HCT116 (cell line): ENCODE measurements around the gene P2RY12. TPM values are rescaled to one million over a fixed set of nuclear protein-coding genes. Genes with fewer than 3 reads are reported as not detected.

Experiments used
- ATAC-seq: fragments of 200-7000 bp; cut with Tn5 transposase; 2 replicates; pipeline ENCODE4 v1.9.1; 2020; ENCODE audit warnings: mild to moderate bottlenecking, moderate library complexity
- BruUV-seq: library from RNA; stranded (reverse); fragments of 400-500 nt; replicated peaks from 2 replicates; lab custom pipeline; 2021; lab: Mats Ljungman, UMichigan
- CTCF ChIA-PET: fragments of 300-600 bp; sonication (Branson Sonifier 250); formaldehyde crosslinking; loops from one replicate; lab custom pipeline; 2021; ENCODE audit warnings: antibody characterized with exemption; lab: Charles Lee
- POLR2A ChIA-PET: fragments of 300-600, 350-600 bp; sonication (Branson Sonifier 250); formaldehyde crosslinking; loops from one replicate; lab custom pipeline; 2021; ENCODE audit warnings: antibody characterized with exemption; lab: Charles Lee
- RAD21 ChIA-PET, 2 experiments: fragments of 300-600 bp; sonication (Branson Sonifier 250); formaldehyde crosslinking; loops; one replicate each; lab custom pipeline; 2023; ENCODE audit warnings: low total read pairs in 2 of 2; ENCODE audit not compliant: uncharacterized antibody in 2 of 2, unreplicated experiment in 2 of 2, low non-redundant PET in 1 of 2; lab: Charles Lee
- DNase-seq: peaks from one replicate; pipeline ENCODE4 v3.0.0-alpha.2; 2010; ENCODE audit warnings: low read depth, low spot score
- H2AFZ ChIP-seq: fragments of 200-600 bp; shearing (Covaris generic), sonication (generic); 2 replicates; pipeline ENCODE4 v1.6.1; 2017; ENCODE audit warnings: low read depth, mixed run types, mixed read lengths, antibody characterized with exemption, low read length; ENCODE audit not compliant: poor library complexity, severe bottlenecking
- H3K27ac ChIP-seq: 2 replicates; pipeline ENCODE4 v1.5.1; 2012; ENCODE audit warnings: low read depth, low read length
- H3K27me3 ChIP-seq: fragments of 200-600 bp; sonication (generic); 2 replicates; pipeline ENCODE4 v1.6.1; 2016; ENCODE audit warnings: mixed run types, low read length, mixed read lengths; ENCODE audit not compliant: insufficient read depth
- H3K36me3 ChIP-seq, 2 experiments: fragments of 200-500 bp in 1 of 2; fragments of 200-600 bp in 1 of 2; sonication (Bioruptor generic) in 1 of 2; sonication (generic) in 1 of 2; 2 replicates each; pipeline versions ENCODE4 v1.5.1 to v1.6.1; 2014 to 2016; ENCODE audit warnings: low read length in 2 of 2, inconsistent platforms in 1 of 2, mixed read lengths in 1 of 2, mixed run types in 1 of 2; ENCODE audit not compliant: insufficient read depth in 2 of 2, control insufficient read depth in 1 of 2
- H3K4me1 ChIP-seq, 2 experiments: fragments of 200-600 bp in 1 of 2; sonication (generic) in 1 of 2; 2 replicates each; pipeline versions ENCODE4 v1.5.1 to v1.6.1; 2012 to 2017; ENCODE audit warnings: low read length in 2 of 2, inconsistent platforms in 1 of 2, mild to moderate bottlenecking in 1 of 2, mixed read lengths in 1 of 2, mixed run types in 1 of 2, moderate library complexity in 1 of 2; ENCODE audit not compliant: insufficient read depth in 2 of 2, control insufficient read depth in 1 of 2
- H3K4me2 ChIP-seq: fragments of 200-600 bp; sonication (generic); 2 replicates; pipeline ENCODE4 v1.6.1; 2017; ENCODE audit warnings: mixed run types, low read length, mixed read lengths
- H3K4me3 ChIP-seq, 2 experiments: fragments of 200-600 bp in 1 of 2; sonication (generic) in 1 of 2; replicated peaks in 1 of 2; 2 replicates each; pipeline ENCODE4 v1.5.1; 2011 to 2016; ENCODE audit warnings: low read length in 2 of 2, control low read depth in 1 of 2, low read depth in 1 of 2, mild to moderate bottlenecking in 1 of 2, mixed read lengths in 1 of 2, mixed run types in 1 of 2
- H3K79me2 ChIP-seq: fragments of 200-600 bp; sonication (generic); 2 replicates; pipeline ENCODE4 v1.6.1; 2017; ENCODE audit warnings: mild to moderate bottlenecking, mixed run types, low read length, moderate library complexity, mixed read lengths; ENCODE audit not compliant: insufficient read depth
- H3K9ac ChIP-seq: fragments of 200-600 bp; sonication (generic); 2 replicates; pipeline ENCODE4 v1.6.1; 2016; ENCODE audit warnings: low read length, mixed read lengths
- H3K9me2 ChIP-seq: fragments of 200-600 bp; sonication (generic), shearing (Covaris generic); 2 replicates; pipeline ENCODE4 v1.6.1; 2017; ENCODE audit warnings: mixed run types, mild to moderate bottlenecking, moderate library complexity; ENCODE audit not compliant: insufficient read depth
- H3K9me3 ChIP-seq, 2 experiments: fragments of 200-500 bp in 1 of 2; fragments of 200-600 bp in 1 of 2; sonication (Bioruptor generic) in 1 of 2; sonication (generic) in 1 of 2; 2 replicates each; pipeline ENCODE4 v1.6.1; 2014 to 2017; ENCODE audit warnings: low read length in 2 of 2, mixed read lengths in 2 of 2, inconsistent platforms in 1 of 2, low read depth in 1 of 2, mild to moderate bottlenecking in 1 of 2, mixed run types in 1 of 2, moderate library complexity in 1 of 2; ENCODE audit not compliant: control insufficient read depth in 1 of 2, insufficient read depth in 1 of 2
- H4K20me1 ChIP-seq: fragments of 200-600 bp; sonication (generic), shearing (Covaris generic); 2 replicates; pipeline ENCODE4 v1.6.1; 2017; ENCODE audit warnings: mixed run types, mild to moderate bottlenecking, moderate library complexity; ENCODE audit not compliant: insufficient read depth
- ATF3 ChIP-seq: IDR thresholded peaks from 2 replicates; pipeline ENCODE4 v1.6.1; 2012
- CTCF ChIP-seq, 3 experiments: fragments of 200-600 bp in 1 of 3; sonication (generic) in 1 of 3; IDR thresholded peaks in 2 of 3; conservative IDR thresholded peaks in 1 of 3; 2 replicates each; pipeline ENCODE4 v1.5.1; 2012 to 2017; ENCODE audit warnings: low read depth in 2 of 3, low read length in 2 of 3, antibody characterized with exemption in 1 of 3, borderline replicate concordance in 1 of 3, control low read depth in 1 of 3, mild to moderate bottlenecking in 1 of 3, mixed read lengths in 1 of 3, mixed run types in 1 of 3, moderate library complexity in 1 of 3; ENCODE audit not compliant: insufficient read depth in 1 of 3
- EGR1 ChIP-seq: IDR thresholded peaks from 2 replicates; pipeline ENCODE4 v1.6.1; 2012; ENCODE audit warnings: low read depth
- ELF1 ChIP-seq: IDR thresholded peaks from 2 replicates; pipeline ENCODE4 v1.6.1; 2012; ENCODE audit warnings: low read depth, borderline replicate concordance
- EZH2 ChIP-seq: fragments of 200-600 bp; sonication (generic); IDR thresholded peaks from 2 replicates; pipeline ENCODE4 v1.6.1; 2017; ENCODE audit warnings: antibody characterized with exemption, mixed run types
- EZH2phosphoT487 ChIP-seq: fragments of 200-600 bp; IDR thresholded peaks from 2 replicates; pipeline ENCODE4 v1.6.1; 2018; ENCODE audit warnings: antibody characterized with exemption, borderline replicate concordance
- FOSL1 ChIP-seq: IDR thresholded peaks from 2 replicates; pipeline ENCODE4 v1.6.1; 2012; ENCODE audit warnings: low read depth
- JUND ChIP-seq: IDR thresholded peaks from 2 replicates; pipeline ENCODE4 v1.6.1; 2012
- POLR2A ChIP-seq: IDR thresholded peaks from 2 replicates; pipeline ENCODE4 v1.7.0; 2011; ENCODE audit warnings: borderline replicate concordance; ENCODE audit not compliant: insufficient read depth, insufficient read length; ENCODE audit errors: extremely low read depth
- POLR2AphosphoS5 ChIP-seq: IDR thresholded peaks from 2 replicates; pipeline ENCODE4 v1.6.1; 2011; ENCODE audit warnings: mild to moderate bottlenecking, low read depth, low read length, moderate library complexity
- RAD21 ChIP-seq: IDR thresholded peaks from 2 replicates; pipeline ENCODE4 v1.6.1; 2012; ENCODE audit warnings: low read depth, mild to moderate bottlenecking
- SIN3A ChIP-seq: IDR thresholded peaks from 2 replicates; pipeline ENCODE4 v1.6.1; 2012; ENCODE audit warnings: low read depth
- SP1 ChIP-seq: IDR thresholded peaks from 2 replicates; pipeline ENCODE4 v1.6.1; 2012; ENCODE audit warnings: low read depth
- TCF7L2 ChIP-seq: IDR thresholded peaks from 2 replicates; pipeline ENCODE4 v1.7.0; 2011; ENCODE audit warnings: borderline replicate concordance, inconsistent platforms; ENCODE audit not compliant: insufficient read depth, insufficient read length; ENCODE audit errors: extremely low read depth
- YY1 ChIP-seq: IDR thresholded peaks from 2 replicates; pipeline ENCODE4 v1.6.1; 2011; ENCODE audit warnings: low read length, low read depth, moderate library complexity, mild to moderate bottlenecking; ENCODE audit not compliant: insufficient replicate concordance; ENCODE audit errors: extremely low read depth
- ZBTB33 ChIP-seq: IDR thresholded peaks from 2 replicates; pipeline ENCODE4 v1.6.1; 2011; ENCODE audit warnings: mild to moderate bottlenecking, low read length, moderate library complexity; ENCODE audit not compliant: insufficient replicate concordance; ENCODE audit errors: extremely low read depth
- ZFX ChIP-seq: fragments of 450-650 bp; IDR thresholded peaks from 2 replicates; pipeline ENCODE4 v1.6.1; 2017
- intact Hi-C: fragments of 100-400 bp; cut with micrococcal nuclease; formaldehyde crosslinking; loops from 2 replicates; pipeline ENCODE4 v1.10.0; 2022
- total RNA-seq: library from RNA; stranded (reverse); gene quantifications from one replicate; pipeline ENCODE4 v1.2.1, GENCODE V29; 2021; ENCODE audit not compliant: unreplicated experiment

P2RY12 gene
- total RNA-seq, 1 experiment from 2014 or later = not detected

- Histone ChIP-seq H3K9me2 (no peaks in the 10 kb centered on the region), H3K9ac (no peak overlapping the region), H3K27me3 (no peaks in the 10 kb centered on the region), H2AFZ (no peak overlapping the region), H3K4me1 (no peaks in the 10 kb centered on the region), H3K9me3 (no peaks in the 10 kb centered on the region), H3K27ac (no peak overlapping the region), H3K4me2 (no peak overlapping the region), H3K36me3 (no peaks in the 10 kb centered on the region), H3K4me3 (no peak overlapping the region), H3K79me2 (no peaks in the 10 kb centered on the region), H4K20me1 (no peaks in the 10 kb centered on the region)
- DNase-seq = no peak
- TF ChIP-seq YY1 (no peak), ZFX (no peak), EZH2 (no peak), EZH2phosphoT487 (no peak), TCF7L2 (no peak), RAD21 (no peak), EGR1 (no peak), ELF1 (no peak), JUND (no peak), ATF3 (no peak), FOSL1 (no peak), ZBTB33 (no peak), SIN3A (no peak), CTCF (IDR thresholded peaks at IDR 0.05 in 2 of 3, conservative IDR thresholded peaks at IDR 0.05 in 1 of 3; ENCODE audit: borderline replicate concordance in 1 of 3, insufficient read depth in 1 of 3, low read depth in 2 of 3, low read length in 2 of 3) (no peak), SP1 (no peak), POLR2AphosphoS5 (no peak), POLR2A (no peak)
- ATAC-seq = no peak
- ChIA-PET POLR2A (no interaction called here), RAD21 (no interaction called here), CTCF (no interaction called here)
- BruUV-seq = no TSS peak
- intact Hi-C loops = no loop called here
Measured at GRCh38 chr3:151351648-151352047, 32.9 kb downstream of the P2RY12 start.
